Kidney epithelial cell (primary cell): ENCODE results near the gene SIAE. TPM values are rescaled to one million over a fixed set of nuclear protein-coding genes. Genes with fewer than 3 reads are reported as not detected.

Experiments used
- DNase-seq: peaks from one replicate; pipeline ENCODE4 v3.0.0-alpha.2; 2010; ENCODE audit warnings: low read depth
- H3K27me3 ChIP-seq: 2 replicates; pipeline ENCODE4 v1.6.0; 2011; ENCODE audit warnings: low read length; ENCODE audit not compliant: control insufficient read depth, insufficient read depth
- H3K36me3 ChIP-seq: 2 replicates; pipeline ENCODE4 v1.5.1; 2011; ENCODE audit warnings: low read length; ENCODE audit not compliant: control insufficient read depth, insufficient read depth
- H3K4me3 ChIP-seq: 2 replicates; pipeline ENCODE4 v1.5.1; 2011; ENCODE audit warnings: low read depth, mild to moderate bottlenecking, control low read depth, low read length
- CTCF ChIP-seq: IDR thresholded peaks from 2 replicates; pipeline ENCODE4 v1.5.1; 2011; ENCODE audit warnings: mild to moderate bottlenecking, moderate library complexity, low read length, control low read depth, inconsistent platforms; ENCODE audit not compliant: insufficient read depth, poor library complexity, severe bottlenecking
- total RNA-seq: library from RNA; depleted of rRNA; stranded (reverse); fragments of >200 nt; gene quantifications from 2 replicates; pipeline ENCODE4 v1.2.3, GENCODE V29; 2015

The SIAE gene
- total RNA-seq, 1 donor from 2014 or later = 10.3 TPM

- no peak for DNase-seq
- H3K36me3 ChIP-seq = peaks cover 4% of the 10 kb centered on the region
- no peak overlapping the region for H3K4me3 ChIP-seq
- no peak for TF ChIP-seq CTCF
- H3K27me3 ChIP-seq = no peaks in the 10 kb centered on the region
Observed at GRCh38 chr11:124629961-124630360, 43.6 kb downstream of the SIAE start.

- Histone ChIP-seq H3K36me3 (peaks cover 4% of the 10 kb centered on the region), H3K27me3 (no peaks in the 10 kb centered on the region), H3K4me3 (no peak overlapping the region)
- no peak for DNase-seq
- TF ChIP-seq CTCF = no peak
Observed at GRCh38 chr11:124627546-124627945, 46.0 kb downstream of the SIAE start.

GRCh38 chr11:124625504-124626168, 47.9 kb downstream of the SIAE start:
- TF ChIP-seq CTCF = no peak
- Histone ChIP-seq H3K36me3 (peaks cover 4% of the 10 kb centered on the region), H3K27me3 (no peaks in the 10 kb centered on the region), H3K4me3 (no peak overlapping the region)
- no peak for DNase-seq

- DNase-seq = no peak
- Histone ChIP-seq H3K4me3 (peak overlapping the region; percentile 62), H3K36me3 (peaks cover 4% of the 10 kb centered on the region), H3K27me3 (no peaks in the 10 kb centered on the region)
- TF ChIP-seq CTCF = no peak
Observed at GRCh38 chr11:124623861-124624525, 49.5 kb downstream of the SIAE start.

GRCh38 chr11:124622531-124623451, 50.7 kb downstream of the SIAE start, which contains the start of gene TBRG1:
TSS of gene TBRG1 (plus strand) at chr11:124622864. CDS start at chr11:124623084, 220 bp downstream.
- peak within 1 kb of the TSS; percentile 62 for H3K4me3 ChIP-seq
- TF ChIP-seq CTCF = no peak
- peak; percentile 67 for DNase-seq
- no peaks in the 10 kb centered on the region for H3K27me3 ChIP-seq
- H3K36me3 ChIP-seq = peaks cover 4% of the 10 kb centered on the region
